ENCODE measurements around the gene ZNF444. TPM values are rescaled to one million over a fixed set of nuclear protein-coding genes. Genes with fewer than 3 reads are reported as not detected.

ZNF444 gene
- total and polyA plus RNA-seq, 2 donors (not counting 3 experiments of a cell fraction or from before 2014, with no cell fraction given), result 37.2 to 41.7 TPM

- ChIA-PET CTCF (interaction anchor here (0.5 to 1.5 kb wide), 2 partner anchors 16 to 218 kb away, joined by 3 to 4 read pairs; partner anchors contain the start of gene ZSCAN5A), POLR2A (no interaction called here)
- intact Hi-C loops (cut with micrococcal nuclease), result no loop called here
- H3K27ac ChIP-seq (ENCODE audit: insufficient read depth, low read depth, low read length), result no peak overlapping the region
- dilution Hi-C loops (cut with MboI; ENCODE audit: extremely low pct_ligation_motif_present, low sequenced_read_pairs), result no loop called here
- H3K9ac ChIP-seq (replicated peaks; ENCODE audit: extremely low read depth, insufficient read depth, low read length), result no peak overlapping the region
- no peak for FAIRE-seq
- no peaks in the 10 kb centered on the region for H3K4me1 ChIP-seq (ENCODE audit: control insufficient read depth, extremely low read depth, insufficient read depth, low read length)
- peaks cover 0 to 10% of the 10 kb centered on the region in 2 experiments for H3K36me3 ChIP-seq (ENCODE audit: control insufficient read depth in 2 of 2, extremely low read depth in 1 of 2, insufficient read depth in 2 of 2, low read length in 2 of 2)
- TF ChIP-seq, protein P1, sequence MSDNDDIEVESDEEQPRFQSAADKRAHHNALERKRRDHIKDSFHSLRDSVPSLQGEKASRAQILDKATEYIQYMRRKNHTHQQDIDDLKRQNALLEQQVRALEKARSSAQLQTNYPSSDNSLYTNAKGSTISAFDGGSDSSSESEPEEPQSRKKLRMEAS (IDR thresholded peaks at IDR 0.05; ENCODE audit: insufficient read depth, insufficient read length), result no peak
- no peak for TF ChIP-seq JUN (IDR thresholded peaks at IDR 0.05; ENCODE audit: borderline replicate concordance, insufficient read depth, insufficient read length, low read depth)
- TF ChIP-seq POLR2AphosphoS5 (IDR thresholded peaks at IDR 0.05; ENCODE audit: insufficient read depth, low read depth, low read length), result no peak
- no peak for TF ChIP-seq MYC (IDR thresholded peaks at IDR 0.05; ENCODE audit: low read depth, low read length)
- TF ChIP-seq GATA2 (IDR thresholded peaks at IDR 0.05; ENCODE audit: insufficient read depth, insufficient read length, low read depth, low read length), result no peak
- TF ChIP-seq EZH2 (IDR thresholded peaks at IDR 0.05; ENCODE audit: borderline replicate concordance, low read depth, low read length, severe bottlenecking), result no peak
- no peak for TF ChIP-seq POLR2A (IDR thresholded peaks at IDR 0.05; ENCODE audit: low read depth, low read length)
- TF ChIP-seq, protein P2, sequence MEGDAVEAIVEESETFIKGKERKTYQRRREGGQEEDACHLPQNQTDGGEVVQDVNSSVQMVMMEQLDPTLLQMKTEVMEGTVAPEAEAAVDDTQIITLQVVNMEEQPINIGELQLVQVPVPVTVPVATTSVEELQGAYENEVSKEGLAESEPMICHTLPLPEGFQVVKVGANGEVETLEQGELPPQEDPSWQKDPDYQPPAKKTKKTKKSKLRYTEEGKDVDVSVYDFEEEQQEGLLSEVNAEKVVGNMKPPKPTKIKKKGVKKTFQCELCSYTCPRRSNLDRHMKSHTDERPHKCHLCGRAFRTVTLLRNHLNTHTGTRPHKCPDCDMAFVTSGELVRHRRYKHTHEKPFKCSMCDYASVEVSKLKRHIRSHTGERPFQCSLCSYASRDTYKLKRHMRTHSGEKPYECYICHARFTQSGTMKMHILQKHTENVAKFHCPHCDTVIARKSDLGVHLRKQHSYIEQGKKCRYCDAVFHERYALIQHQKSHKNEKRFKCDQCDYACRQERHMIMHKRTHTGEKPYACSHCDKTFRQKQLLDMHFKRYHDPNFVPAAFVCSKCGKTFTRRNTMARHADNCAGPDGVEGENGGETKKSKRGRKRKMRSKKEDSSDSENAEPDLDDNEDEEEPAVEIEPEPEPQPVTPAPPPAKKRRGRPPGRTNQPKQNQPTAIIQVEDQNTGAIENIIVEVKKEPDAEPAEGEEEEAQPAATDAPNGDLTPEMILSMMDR (IDR thresholded peaks at IDR 0.05; ENCODE audit: extremely low read depth in 1 of 2, insufficient read depth in 1 of 2, low read depth in 1 of 2, low read length in 2 of 2), result no peak
- TF ChIP-seq FOS (IDR thresholded peaks at IDR 0.05; ENCODE audit: borderline replicate concordance, insufficient read depth, low read length), result no peak
- H3K4me2 ChIP-seq (ENCODE audit: insufficient read depth, low read length), result no peak overlapping the region
- no peaks in the 10 kb centered on the region for H3K9me1 ChIP-seq (replicated peaks; ENCODE audit: control insufficient read depth, extremely low read depth, insufficient read depth, low read length)
- no peaks in the 10 kb centered on the region for H3K9me3 ChIP-seq (replicated peaks; ENCODE audit: control insufficient read depth, insufficient read depth, low read length)
- no peaks in the 10 kb centered on the region for H4K20me1 ChIP-seq (replicated peaks; ENCODE audit: control insufficient read depth, extremely low read depth, insufficient read depth, low read length)
- H3K79me2 ChIP-seq (ENCODE audit: control insufficient read depth, insufficient read depth, low read length), result peaks cover 18% of the 10 kb centered on the region
- no peak overlapping the region for H2AFZ ChIP-seq (ENCODE audit: low read depth, low read length)
- no peak for DNase-seq (ENCODE audit: low read depth, low spot score)
- no TSS peak for BruUV-seq (replicated peaks)
- H3K27me3 ChIP-seq (ENCODE audit: control insufficient read depth in 2 of 2, insufficient read depth in 2 of 2, low read length in 2 of 2), result no peaks in the 10 kb centered on the region
- H3K4me3 ChIP-seq (replicated peaks in 1 of 3; ENCODE audit: insufficient read depth in 1 of 3, low read depth in 1 of 3, low read length in 3 of 3), result no peak overlapping the region
Observed at GRCh38 chr19:56096665-56097064, 44.4 kb upstream of the ZNF444 start.

Measured in endothelial cell of umbilical vein (primary cell).